KMS-11 (cell line): ENCODE results near the gene MVB12B.
A peak's percentile ranks its signal among the peaks of the same experiment; 100 is the strongest.
"Not testable (repeated sequence)": the region's sequence is repeated elsewhere in the genome, so short reads cannot be mapped to it uniquely, and the experiment has no call there.

Experiments
- H2AFZ ChIP-seq: fragments of 200-600 bp; sonication (generic); 2 replicates; pipeline ENCODE4 v1.6.1; 2016; ENCODE audit warnings: antibody characterized with exemption, mixed run types, low read depth
- H3K27ac ChIP-seq: fragments of 200-600 bp; sonication (generic); 2 replicates; pipeline ENCODE4 v1.6.1; 2016; ENCODE audit warnings: mild to moderate bottlenecking, mixed run types
- H3K27me3 ChIP-seq: fragments of 200-600 bp; sonication (generic); 2 replicates; pipeline ENCODE4 v1.6.1; 2017; ENCODE audit warnings: mild to moderate bottlenecking, low read depth, mixed run types, moderate library complexity; ENCODE audit not compliant: insufficient read depth
- H3K36me3 ChIP-seq: fragments of 200-600 bp; sonication (generic); 2 replicates; pipeline ENCODE4 v1.6.1; 2017; ENCODE audit warnings: mild to moderate bottlenecking, mixed run types; ENCODE audit not compliant: insufficient read depth
- H3K4me1 ChIP-seq: fragments of 200-600 bp; sonication (generic); 2 replicates; pipeline ENCODE4 v1.6.1; 2016; ENCODE audit warnings: mild to moderate bottlenecking, low read depth, mixed run types; ENCODE audit not compliant: poor library complexity, severe bottlenecking
- H3K4me2 ChIP-seq: fragments of 200-600 bp; sonication (generic); 2 replicates; pipeline ENCODE4 v1.7.0; 2016; ENCODE audit warnings: mild to moderate bottlenecking, mixed run types
- H3K4me3 ChIP-seq: fragments of 200-600 bp; sonication (generic); IDR thresholded peaks from 2 replicates; pipeline ENCODE4 v1.6.1; 2017; ENCODE audit warnings: low read depth, low read length, mixed read lengths; ENCODE audit not compliant: insufficient read depth
- H3K79me2 ChIP-seq: fragments of 200-600 bp; sonication (generic); 2 replicates; pipeline ENCODE4 v1.6.1; 2016; ENCODE audit warnings: low read depth, mixed run types; ENCODE audit not compliant: insufficient read depth
- H3K9ac ChIP-seq: fragments of 200-600 bp; sonication (generic); 2 replicates; pipeline ENCODE4 v1.6.1; 2016; ENCODE audit warnings: mild to moderate bottlenecking, mixed run types
- H4K20me1 ChIP-seq: fragments of 200-600 bp; sonication (generic); 2 replicates; pipeline ENCODE4 v1.6.1; 2016; ENCODE audit warnings: mild to moderate bottlenecking, mixed run types; ENCODE audit not compliant: insufficient read depth
- TF ChIP-seq, protein P1 (sequence below): fragments of 200-600 bp; sonication (generic); conservative IDR thresholded peaks from 2 replicates; pipeline ENCODE4 v1.6.1; 2017; ENCODE audit warnings: low read depth, mild to moderate bottlenecking, antibody characterized with exemption, low read length, moderate library complexity, mixed read lengths

The MVB12B gene, protein sequence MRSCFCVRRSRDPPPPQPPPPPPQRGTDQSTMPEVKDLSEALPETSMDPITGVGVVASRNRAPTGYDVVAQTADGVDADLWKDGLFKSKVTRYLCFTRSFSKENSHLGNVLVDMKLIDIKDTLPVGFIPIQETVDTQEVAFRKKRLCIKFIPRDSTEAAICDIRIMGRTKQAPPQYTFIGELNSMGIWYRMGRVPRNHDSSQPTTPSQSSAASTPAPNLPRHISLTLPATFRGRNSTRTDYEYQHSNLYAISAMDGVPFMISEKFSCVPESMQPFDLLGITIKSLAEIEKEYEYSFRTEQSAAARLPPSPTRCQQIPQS

DNA sequence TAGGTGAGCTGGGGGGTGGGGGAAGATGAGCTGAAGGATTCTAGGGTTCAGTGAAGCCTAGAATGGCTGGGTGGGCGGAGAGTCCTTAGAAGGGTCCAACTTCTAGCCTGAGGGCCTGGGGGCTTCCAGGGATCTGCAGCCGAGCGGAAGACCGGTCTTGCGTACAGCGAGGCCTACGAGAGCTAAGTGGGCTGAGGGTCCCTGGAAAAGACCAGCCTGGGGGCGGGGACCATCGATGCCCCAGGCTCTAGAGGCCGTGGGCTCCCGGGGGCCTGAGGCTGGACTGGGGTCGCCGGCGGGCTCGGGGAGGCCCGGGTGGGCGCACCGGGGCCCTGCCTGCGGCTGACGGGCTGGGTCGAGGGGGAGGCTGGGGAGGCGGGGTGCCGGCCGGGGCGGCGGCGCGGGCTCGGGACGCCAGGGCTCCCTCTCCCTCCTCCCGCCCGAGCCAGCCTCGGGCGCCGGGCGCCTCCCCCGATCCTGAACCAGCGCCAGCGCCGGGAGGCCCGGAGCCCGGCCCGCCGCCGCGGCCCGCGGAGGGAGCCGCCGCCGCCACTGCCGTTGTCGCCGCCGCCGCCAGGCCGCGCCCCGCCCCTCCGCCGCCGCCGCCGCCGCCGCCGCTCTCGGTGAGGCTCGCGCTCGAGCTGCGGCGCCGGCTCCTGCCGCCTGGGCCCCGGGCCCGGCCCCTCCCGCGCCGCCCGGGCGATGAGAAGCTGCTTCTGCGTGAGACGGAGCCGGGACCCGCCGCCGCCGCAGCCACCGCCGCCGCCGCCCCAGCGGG lies at the start of gene MVB12B:
MVB12B (plus strand) TSS at position 602 of the 778 bp plus-strand sequence; CDS start at position 703, 101 bp downstream.
- no peaks in the 10 kb centered on the region for H3K79me2 ChIP-seq
- peak within 1 kb of the TSS; percentile 62; the same call in 1 of the 2 replicates for H3K9ac ChIP-seq
- H3K27ac ChIP-seq, result no peak within 1 kb of the TSS
- peak within 1 kb of the TSS; percentile 78 for H2AFZ ChIP-seq
- no peaks in the 10 kb centered on the region for H3K36me3 ChIP-seq
- H4K20me1 ChIP-seq, result no peaks in the 10 kb centered on the region
- TF ChIP-seq, protein P1, sequence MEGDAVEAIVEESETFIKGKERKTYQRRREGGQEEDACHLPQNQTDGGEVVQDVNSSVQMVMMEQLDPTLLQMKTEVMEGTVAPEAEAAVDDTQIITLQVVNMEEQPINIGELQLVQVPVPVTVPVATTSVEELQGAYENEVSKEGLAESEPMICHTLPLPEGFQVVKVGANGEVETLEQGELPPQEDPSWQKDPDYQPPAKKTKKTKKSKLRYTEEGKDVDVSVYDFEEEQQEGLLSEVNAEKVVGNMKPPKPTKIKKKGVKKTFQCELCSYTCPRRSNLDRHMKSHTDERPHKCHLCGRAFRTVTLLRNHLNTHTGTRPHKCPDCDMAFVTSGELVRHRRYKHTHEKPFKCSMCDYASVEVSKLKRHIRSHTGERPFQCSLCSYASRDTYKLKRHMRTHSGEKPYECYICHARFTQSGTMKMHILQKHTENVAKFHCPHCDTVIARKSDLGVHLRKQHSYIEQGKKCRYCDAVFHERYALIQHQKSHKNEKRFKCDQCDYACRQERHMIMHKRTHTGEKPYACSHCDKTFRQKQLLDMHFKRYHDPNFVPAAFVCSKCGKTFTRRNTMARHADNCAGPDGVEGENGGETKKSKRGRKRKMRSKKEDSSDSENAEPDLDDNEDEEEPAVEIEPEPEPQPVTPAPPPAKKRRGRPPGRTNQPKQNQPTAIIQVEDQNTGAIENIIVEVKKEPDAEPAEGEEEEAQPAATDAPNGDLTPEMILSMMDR, result no peak
- H3K27me3 ChIP-seq, result no peaks in the 10 kb centered on the region
- no peak within 1 kb of the TSS for H3K4me3 ChIP-seq
- peaks cover 20% of the 10 kb centered on the region for H3K4me1 ChIP-seq
- H3K4me2 ChIP-seq, result peak within 1 kb of the TSS; percentile 78

DNA sequence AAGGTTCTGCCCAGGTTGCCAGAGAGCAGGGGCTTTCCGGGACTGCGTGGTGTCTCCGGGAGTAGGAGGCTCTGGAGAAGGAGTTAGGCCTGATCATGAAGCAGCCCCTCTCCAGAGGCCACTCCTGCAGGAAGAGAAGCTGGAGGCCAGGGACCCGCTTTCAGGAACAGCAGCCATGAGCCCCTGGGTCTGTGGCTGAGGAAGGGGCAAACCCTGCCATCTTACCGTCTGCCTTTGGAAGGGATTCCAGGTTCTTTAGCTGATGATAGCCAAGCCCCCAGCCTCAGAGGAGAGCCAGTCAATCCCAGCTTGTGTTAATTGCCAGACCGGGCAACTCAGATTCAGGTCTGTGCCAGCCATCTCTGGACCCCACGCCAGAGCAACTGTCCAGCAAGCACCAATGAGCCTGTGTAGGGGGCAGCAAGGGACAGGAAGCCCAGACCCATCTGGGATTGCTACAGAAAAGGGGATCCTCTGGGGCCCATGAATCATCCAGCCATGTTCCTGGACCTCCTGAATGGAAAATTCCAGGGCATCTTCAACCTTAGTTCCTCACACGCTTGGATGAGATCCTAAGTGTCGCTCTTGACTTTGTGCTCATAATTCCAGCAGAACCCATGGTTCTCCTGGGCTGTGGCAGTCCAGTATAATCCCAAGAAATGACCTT lies 42.7 kb upstream of the MVB12B start:
- TF ChIP-seq, protein P1, result no peak
- Histone ChIP-seq H3K4me3 (no peak overlapping the region), H2AFZ (no peak overlapping the region), H3K4me2 (no peak overlapping the region), H3K9ac (no peak overlapping the region), H3K36me3 (no peaks in the 10 kb centered on the region), H4K20me1 (no peaks in the 10 kb centered on the region), H3K4me1 (no peaks in the 10 kb centered on the region), H3K27me3 (no peaks in the 10 kb centered on the region), H3K27ac (no peak overlapping the region), H3K79me2 (no peaks in the 10 kb centered on the region)

DNA sequence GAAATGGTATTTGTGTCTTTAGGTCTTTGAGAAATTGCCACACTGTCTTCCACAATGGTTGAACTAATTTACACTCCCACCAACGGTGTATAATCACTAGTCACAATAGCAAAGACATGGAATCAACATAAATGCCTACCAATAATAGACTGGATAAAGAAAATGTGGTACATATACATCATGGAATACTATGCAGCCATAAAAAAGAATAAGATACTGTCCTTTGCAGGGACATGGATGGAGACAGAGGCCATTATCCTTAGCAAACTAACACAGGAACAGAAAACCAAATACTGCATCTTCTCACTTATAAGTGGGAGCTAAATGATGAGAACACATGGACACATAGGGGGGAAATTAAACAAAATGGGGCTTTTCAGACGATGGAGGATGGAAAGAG lies 41.0 kb upstream of the MVB12B start:
- H3K27me3 ChIP-seq, H2AFZ ChIP-seq, H3K9ac ChIP-seq, H4K20me1 ChIP-seq, H3K27ac ChIP-seq, H3K4me1 ChIP-seq, H3K36me3 ChIP-seq, H3K79me2 ChIP-seq, H3K4me3 ChIP-seq, H3K4me2 ChIP-seq: not testable (repeated sequence)

DNA sequence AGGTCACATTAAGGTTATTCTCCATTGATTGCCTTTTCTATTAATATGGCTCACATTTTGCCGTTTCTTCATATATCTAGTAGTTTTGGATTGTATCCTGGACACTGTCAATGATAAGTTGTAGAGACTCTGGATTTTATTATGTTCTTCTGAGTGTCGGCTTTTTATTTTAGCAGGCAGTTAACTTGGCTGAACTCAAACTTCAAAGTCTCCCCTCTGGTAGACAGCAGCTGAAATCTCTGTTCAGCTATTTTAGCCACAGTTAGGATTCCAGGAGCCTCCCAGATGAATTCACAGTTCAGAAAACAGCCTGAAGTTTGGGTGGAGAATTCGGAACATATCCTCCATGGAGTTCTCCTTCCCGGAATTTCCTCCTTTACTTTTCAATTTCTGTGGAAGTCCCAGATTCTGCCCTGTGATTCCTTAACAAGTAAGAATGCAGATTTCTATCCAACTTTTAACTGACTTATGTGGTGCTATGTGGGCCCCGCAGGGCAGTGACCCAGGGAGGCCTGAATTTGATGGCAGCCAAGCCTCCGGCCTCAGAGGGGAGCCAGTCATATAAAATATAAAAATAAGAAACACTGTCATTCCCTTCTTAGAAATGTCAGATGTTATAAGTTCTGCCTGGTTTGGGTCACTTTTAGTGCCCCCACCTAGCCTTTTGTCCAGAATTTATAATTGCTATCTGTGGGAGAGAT lies 39.3 kb upstream of the MVB12B start:
- Histone ChIP-seq H3K27me3 (no peaks in the 10 kb centered on the region), H3K4me1 (no peaks in the 10 kb centered on the region), H2AFZ (no peak overlapping the region), H3K4me3 (no peak overlapping the region), H3K79me2 (no peaks in the 10 kb centered on the region), H3K4me2 (no peak overlapping the region), H3K27ac (no peak overlapping the region), H3K36me3 (no peaks in the 10 kb centered on the region), H4K20me1 (no peaks in the 10 kb centered on the region), H3K9ac (no peak overlapping the region)
- TF ChIP-seq, protein P1, result no peak
